ENCODE results near the gene FOXL2NB.

- TF ChIP-seq EZH2 (IDR thresholded peaks at IDR 0.05) (no peak), POLR2AphosphoS5 (IDR thresholded peaks at IDR 0.05; ENCODE audit: borderline replicate concordance, low read depth, low read length) (no peak), FOXP2 (optimal IDR thresholded peaks at IDR 0.05; ENCODE audit: control extremely low read depth, extremely low read length, insufficient read depth) (no peak)
Observed at GRCh38 chr3:138949002-138949418, 2.0 kb downstream of the FOXL2NB start.

All from SK-N-MC (cell line).